CD4-positive, alpha-beta T cell treated with Interleukin-17A for 4 hours (primary cell): ENCODE measurements around the gene A3GALT2.

Experiments
- DNase-seq: peaks from one replicate; pipeline ENCODE4 v3.0.0-alpha.2; 2020; ENCODE audit warnings: mixed read lengths

A3GALT2 gene

GRCh38 chr1:33331444-33332356, 10.8 kb upstream of the A3GALT2 start:
- no peak for DNase-seq

GRCh38 chr1:33330906-33331305, 10.0 kb upstream of the A3GALT2 start:
- DNase-seq = no peak

- DNase-seq = no peak
These were observed 9.5 kb upstream of the A3GALT2 start for GRCh38 chr1:33330361-33330890.

- no peak for DNase-seq
These were observed 8.9 kb upstream of the A3GALT2 start for GRCh38 chr1:33329600-33330305.

- no peak for DNase-seq
These were observed 7.9 kb upstream of the A3GALT2 start for GRCh38 chr1:33328817-33329216.

GRCh38 chr1:33327587-33328325, 6.9 kb upstream of the A3GALT2 start:
- no peak for DNase-seq

GRCh38 chr1:33326785-33327184, 5.9 kb upstream of the A3GALT2 start:
- no peak for DNase-seq

GRCh38 chr1:33324677-33325575, 4.0 kb upstream of the A3GALT2 start:
- DNase-seq = no peak

GRCh38 chr1:33323663-33324477, 3.0 kb upstream of the A3GALT2 start:
- no peak for DNase-seq

GRCh38 chr1:33322870-33323585, 2.1 kb upstream of the A3GALT2 start:
- no peak for DNase-seq

- DNase-seq = no peak
These were observed 1.2 kb upstream of the A3GALT2 start for GRCh38 chr1:33322109-33322508.

GRCh38 chr1:33321178-33321577, 280 bp upstream of the A3GALT2 start:
- no peak for DNase-seq

- no peak for DNase-seq
These were observed 814 bp downstream of the A3GALT2 start for GRCh38 chr1:33319949-33320618.

- no peak for DNase-seq
These were observed 1.5 kb downstream of the A3GALT2 start for GRCh38 chr1:33319186-33319948.

- DNase-seq = no peak
These were observed 3.0 kb downstream of the A3GALT2 start for GRCh38 chr1:33317946-33318345.

GRCh38 chr1:33317354-33317753, 3.5 kb downstream of the A3GALT2 start:
- no peak for DNase-seq

GRCh38 chr1:33316601-33317000, 4.3 kb downstream of the A3GALT2 start:
- no peak for DNase-seq

GRCh38 chr1:33314416-33314815, 6.5 kb downstream of the A3GALT2 start:
- DNase-seq = no peak

- DNase-seq = no peak
These were observed 8.5 kb downstream of the A3GALT2 start for GRCh38 chr1:33312413-33312749.
